Stimulated activated CD8-positive, alpha-beta memory T cell treated with anti-CD3 and anti-CD28 coated beads, Interleukin-15, amount 100 ng/mL, for 48 hours (primary cell): ENCODE data around the gene NDUFV1.
"Not testable (repeated sequence)": the region's sequence is repeated elsewhere in the genome, so short reads cannot be mapped to it uniquely, and the experiment has no call there.

Experiments
- DNase-seq, 2 donors: peaks; one replicate each; pipeline ENCODE4 v3.0.0-alpha.2; 2020; ENCODE audit warnings: low read depth in 2 of 2

NDUFV1 gene

DNA sequence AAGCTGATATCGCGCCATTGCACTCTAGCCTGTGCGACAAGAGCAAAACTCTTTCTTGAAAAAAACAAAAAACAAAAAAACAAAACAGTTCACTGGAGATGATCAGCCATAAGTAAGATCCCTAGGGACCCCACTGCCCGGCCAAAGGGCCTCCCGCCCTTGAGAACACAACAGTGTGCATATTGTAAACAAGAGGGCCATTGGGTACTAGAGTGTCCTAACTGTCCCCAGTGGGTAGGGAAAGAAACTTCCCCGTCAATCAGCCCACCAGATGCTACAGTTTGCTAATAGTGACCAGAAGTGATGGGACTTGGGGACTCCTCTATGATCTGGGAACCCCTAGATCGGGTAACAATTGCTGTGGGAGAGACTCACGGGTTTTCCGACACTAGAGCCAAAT, 47.5 kb downstream of the NDUFV1 start:
- no peak for DNase-seq

DNA sequence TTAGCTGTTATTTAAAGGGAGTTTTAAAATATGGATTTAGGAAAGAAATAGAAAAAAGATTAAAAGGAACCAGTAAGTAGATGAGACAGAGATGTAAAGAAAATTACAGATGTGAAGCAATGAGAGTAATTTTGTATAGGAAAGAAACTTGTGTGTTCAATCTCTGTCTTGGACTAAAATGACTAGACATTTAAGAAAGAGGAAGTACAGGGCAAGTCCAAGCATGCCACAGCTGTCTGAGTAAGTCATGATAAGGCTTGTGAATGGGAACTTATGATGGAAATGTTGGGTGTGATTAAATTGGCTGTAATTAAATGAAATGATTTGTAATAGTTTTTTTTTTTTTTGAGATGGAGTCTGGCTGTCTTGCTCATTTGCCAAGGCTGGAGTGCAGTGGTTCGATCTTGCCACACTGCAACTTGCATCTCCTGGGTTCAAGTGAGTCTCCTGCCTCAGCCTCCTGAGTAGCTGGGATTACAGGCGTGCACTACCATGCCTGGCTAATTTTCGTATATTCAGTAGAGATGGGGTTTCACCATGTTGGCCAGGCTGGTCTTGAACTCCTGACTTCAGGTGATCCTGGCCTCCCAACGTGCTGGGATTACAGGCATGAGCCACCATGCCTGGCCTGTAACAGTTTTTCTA, 49.7 kb downstream of the NDUFV1 start:
- DNase-seq = no peak

DNA sequence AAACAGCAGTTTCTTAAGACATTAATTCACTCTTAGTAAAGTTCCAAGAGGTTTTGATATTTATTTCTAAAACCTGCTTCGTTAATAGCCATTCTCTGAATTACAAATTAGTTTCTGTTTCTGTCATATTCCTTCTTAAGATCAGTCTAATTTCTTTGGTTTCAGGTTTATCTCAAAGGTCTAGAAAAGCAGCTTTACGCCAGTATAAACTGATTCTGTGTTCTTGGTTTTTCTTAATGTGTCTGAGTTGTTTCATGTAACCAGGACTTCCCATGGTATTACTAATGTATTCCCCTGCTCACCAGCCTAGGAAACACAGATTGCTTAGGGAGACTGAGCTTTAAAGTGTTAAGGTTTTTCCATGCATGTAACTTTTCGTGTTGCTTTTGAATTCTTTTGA, 50.6 kb downstream of the NDUFV1 start:
- DNase-seq = no peak

DNA sequence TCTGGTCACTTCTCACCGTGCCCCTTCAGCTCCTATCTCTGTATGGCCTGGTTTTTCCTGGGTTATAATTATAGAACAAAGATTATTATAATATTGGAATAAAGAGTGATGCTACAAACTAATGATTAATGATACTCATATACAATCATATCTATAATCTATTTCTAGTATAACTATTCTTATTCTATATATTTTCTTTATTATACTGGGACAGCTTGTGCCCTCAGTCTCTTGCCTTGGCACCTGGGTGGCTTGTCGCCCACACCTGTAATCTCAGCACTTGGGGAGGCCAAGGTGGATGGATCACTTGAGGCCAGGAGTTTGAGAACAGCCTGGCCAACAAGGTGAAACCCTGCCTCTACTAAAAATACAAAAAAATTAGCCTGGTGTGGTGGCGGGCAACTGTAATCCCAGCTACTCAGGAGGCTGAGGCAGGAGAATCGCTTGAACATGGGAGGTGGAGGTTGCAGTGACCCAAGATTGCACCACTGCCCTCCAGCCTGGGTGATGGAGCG, 53.0 kb downstream of the NDUFV1 start:
- DNase-seq = not testable (repeated sequence)

DNA sequence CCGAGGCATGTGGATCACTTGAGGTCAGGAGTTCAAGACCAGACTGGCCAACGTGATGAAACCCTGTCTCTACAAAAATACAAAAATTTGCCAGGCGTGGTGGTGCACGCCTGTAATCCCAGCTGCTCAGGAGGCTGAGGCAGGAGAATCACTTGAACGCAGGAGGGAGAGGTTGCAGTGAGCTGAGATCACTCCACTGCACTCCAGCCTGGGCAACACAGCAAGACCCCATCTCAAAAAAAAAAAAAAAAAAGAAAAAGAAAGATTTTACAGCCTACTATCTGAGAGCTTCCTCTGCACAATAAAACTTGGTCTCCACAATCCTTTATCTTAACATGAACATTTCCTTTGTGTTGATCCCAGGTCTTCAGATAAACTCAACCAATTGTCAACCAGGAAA, 54.0 kb downstream of the NDUFV1 start:
- not testable (repeated sequence) for DNase-seq
